HG02798 (cell line): ENCODE measurements around the gene SBNO2.

Experiments
- ATAC-seq: cut with Tn5 transposase; IDR thresholded peaks from one replicate; pipeline ENCODE4 v1.9.1; 2021; ENCODE audit warnings: mild to moderate bottlenecking; ENCODE audit not compliant: unreplicated experiment, poor library complexity

Gene SBNO2

DNA sequence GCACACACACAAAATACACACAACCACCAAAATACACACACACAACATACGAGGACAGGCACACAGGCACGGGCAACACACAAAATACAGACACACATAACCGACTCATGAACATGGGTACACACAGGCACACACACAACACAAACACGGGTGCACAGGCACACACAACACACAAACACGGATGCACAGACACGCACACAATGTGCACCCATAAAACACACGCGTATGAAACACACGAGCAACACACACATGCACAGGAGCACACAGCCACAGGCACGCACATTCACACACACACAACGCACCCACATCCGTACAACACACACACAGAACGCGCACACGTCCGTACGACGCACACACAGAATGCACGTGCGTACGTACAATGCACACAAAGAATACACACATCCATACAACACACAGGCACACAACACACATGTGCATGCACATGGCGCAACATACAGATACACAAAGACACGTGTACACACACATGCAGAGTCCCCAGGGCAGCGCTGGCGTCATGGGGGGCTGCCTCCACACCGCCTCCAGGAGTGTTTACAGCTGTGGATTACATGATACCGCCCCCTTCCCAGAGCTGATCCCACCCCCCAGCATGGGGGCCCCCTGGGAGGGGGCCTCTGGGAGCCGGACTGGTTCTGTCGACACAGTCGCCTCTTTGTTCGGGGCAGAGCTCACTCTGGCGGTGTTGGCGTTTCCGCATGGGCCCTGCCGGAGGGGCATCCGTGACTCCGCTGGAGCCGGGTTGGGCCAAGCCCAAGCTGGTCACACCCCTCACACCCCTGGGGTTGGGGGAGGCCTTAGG lies 2.9 kb downstream of the SBNO2 start:
- no peak for ATAC-seq

DNA sequence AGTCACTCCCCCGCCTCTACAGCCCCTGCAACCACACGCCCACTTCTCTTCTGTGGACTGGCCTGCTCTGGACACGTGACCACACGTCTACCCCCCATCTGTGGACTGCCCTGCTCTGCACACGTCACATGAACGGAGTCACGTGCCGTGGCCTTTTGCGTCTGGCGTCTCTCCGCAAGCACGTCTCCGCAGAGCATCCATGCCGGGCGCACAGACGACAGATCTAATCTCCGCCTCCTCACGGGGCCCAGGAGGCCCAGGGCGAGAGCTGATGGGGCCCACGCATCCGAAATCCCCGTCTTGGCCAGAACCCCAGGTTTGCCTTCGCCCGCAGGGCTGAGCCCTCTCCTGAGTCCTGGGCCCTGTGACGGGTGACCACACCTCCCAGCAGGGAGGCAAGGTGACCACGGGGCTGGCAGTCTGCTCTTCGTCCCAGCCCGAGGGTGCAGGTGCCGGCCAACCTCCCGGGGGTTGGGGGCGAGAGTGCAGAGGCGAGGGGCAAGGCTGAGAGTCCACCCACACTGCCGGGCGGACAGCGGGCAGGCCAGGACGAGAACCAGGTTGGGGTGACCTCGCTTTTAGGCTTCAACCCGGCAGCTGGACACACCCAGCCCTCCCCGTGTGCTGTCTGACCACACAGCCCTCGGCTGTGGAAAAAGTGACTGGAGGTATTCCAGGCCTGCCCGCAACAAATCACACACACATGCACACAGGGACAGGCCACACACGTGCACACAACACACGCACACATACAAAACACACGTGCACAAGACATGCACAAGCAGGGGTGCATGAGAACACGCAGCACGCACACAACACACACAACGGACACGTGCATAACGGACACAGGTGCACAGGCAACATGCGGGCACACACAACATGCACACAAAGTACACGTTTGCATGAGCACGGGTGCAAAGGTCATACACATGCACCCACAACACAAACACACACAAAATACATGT lies 3.9 kb downstream of the SBNO2 start:
- no peak for ATAC-seq

DNA sequence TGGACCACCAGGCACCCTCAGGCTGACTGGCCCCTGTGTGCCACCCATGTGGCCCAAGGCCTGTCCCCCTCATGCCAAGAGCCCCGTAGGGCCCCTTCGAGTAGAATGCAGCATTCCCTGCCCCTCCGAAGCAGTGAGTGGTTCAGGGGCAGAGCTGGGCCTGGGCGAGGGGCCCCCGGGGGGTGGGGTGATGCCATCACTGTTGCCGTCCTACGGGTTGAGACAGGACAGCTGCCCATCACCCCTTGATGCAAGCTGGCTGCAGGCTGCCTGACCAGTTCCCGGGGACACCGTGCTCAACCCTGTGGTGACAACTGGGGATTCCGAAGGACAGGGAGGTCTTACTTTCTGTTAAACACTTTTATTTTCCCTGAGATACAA lies 4.7 kb downstream of the SBNO2 start:
- no peak for ATAC-seq

DNA sequence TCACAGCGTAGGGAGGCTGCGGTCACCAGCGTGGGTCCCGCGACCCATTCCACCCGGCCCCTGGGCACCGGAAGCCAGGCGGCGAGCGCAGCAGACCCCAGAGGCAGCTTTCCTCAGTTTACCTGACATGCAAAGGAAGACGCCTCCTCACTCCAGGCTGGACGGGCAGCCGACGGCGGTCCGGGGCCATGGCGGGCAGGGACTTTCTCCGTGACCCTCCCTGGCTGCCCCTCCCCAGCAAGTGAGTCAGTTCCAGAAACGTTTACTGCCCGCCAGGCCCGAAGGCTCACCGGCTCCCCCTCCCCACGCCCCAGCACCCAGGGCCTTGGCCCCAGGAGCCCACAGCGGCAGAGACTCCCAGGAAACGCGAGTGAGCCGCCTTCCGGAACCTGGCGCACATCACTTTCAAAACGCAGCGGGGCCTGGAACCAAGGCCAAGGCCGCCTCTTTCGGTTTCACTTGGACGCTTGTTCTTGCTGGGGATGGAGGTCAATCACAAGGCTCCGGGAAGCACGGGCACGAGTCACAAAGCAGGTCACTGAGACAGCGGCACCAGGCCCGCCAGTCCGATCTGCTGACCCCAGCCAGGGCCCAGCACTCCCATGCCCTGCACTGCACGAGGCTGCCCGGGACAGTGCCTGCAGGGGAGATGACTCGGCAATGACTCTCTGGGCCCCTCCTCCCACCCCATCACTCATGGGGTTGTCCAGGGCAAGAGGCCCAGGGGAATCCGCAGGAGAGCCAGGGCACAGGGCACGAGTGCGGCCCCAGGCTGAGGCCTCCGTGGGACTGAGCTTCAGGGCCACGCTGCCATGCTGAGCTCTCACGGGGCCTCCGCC lies 5.3 kb downstream of the SBNO2 start:
- no peak for ATAC-seq

GRCh38 chr19:1167687-1168571 lies 6.1 kb downstream of the SBNO2 start:
- no peak for ATAC-seq

DNA sequence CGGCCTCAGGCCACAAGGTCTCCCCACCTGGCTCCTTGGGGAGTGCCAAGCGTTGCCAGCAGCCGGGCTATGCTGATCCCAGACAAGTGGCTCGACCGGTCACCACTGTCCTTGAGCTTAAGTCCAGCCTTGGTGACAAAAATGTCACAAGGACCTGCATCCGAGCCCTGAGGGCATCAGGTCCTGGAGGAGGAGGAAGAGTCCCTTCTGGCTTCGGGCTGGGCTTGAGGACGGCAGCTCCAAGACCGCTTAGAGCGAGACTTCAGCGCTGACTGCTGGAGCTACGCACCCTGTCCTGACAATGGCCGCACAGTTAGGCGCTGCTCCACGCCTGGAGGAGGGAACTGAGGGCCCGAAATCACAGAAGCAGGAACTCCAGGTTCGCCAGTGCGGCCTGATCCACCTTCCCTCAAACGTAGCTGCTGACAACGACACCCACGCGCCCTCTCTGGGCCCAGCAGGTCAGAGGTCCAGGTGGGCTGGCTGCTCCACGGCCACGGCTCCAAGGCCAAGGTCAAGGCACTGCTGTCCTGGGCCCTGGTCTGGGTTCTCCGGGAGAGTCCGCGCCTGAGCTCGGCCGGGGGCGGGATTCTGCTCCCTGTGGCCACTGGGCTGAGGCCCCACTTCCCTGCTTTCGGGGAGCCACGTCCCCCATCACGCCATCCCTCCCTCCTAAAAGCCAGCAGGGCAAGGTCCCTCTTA lies 7.0 kb downstream of the SBNO2 start:
- ATAC-seq = no peak

DNA sequence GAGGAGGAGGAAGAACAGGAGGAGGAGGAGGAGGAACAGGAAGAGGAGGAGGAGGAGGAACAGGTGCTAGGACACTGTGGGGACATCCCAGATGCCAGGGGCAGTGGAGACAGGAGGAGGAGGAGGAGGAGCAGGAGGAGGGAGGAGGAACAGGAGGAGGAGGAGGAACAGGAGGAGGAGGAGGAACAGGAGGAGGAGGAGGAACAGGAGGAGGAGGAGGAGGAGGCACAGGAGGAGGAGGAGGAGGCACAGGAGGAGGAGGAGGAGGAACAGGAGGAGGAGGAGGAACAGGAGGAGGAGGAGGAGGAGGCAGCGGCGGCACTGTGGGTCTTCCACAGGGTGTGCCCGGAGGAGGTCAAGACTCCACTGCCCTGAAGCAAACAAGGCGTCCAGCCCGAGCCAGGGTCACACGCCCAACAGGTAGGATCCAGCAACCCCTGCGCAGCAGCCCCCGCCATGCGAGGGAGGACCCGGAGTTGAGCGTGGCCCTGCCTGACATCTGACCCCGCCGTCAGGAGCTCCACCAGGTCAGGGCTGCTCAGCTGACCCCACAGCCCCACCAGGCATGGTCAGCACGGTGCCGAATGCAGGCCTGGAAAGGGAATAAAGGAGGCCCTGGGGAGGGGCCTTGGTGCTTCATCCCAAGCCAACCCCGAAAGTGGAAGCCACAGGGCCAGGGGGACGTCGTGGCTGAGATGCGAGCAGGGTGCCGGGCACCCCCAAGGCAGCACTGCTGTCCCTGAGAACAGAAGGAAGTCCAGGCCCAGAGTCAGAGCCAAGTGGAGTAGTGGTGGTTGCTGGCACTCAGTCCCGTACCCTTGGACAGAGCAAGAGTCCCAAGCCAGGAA lies 9.2 kb downstream of the SBNO2 start:
- ATAC-seq = no peak

DNA sequence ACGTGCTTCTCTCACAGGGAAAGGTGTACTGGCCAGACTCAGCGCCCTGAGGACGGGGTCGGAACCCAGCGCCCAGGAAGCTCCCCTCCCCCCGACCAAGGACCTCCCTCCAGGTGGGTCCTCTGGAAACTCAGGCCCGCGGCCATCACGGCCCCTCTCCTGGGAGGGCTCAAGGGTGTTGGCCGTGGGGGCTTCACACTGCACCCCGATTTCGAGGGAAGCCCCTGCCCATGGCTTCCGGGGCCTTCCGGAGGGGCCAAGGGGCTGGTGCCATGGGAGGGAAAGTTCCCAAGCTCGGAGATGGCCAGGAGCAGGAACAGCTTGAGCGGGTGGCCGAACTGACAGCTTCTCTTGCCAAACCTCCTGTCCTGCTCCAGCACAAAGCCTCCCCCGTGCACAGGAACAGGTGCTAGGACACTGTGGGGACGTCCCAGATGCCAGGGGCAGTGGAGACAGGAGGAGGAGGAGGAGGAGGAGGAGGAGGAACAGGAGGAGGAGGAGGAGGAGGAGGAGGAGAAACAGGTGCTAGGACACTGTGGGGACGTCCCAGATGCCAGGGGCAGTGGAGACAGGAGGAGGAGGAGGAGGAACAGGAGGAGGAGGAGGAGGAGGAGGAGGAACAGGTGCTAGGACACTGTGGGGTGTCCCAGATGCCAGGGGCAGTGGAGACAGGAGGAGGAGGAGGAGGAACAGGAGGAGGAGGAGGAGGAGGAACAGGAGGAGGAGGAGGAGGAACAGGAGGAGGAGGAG lies 10.0 kb downstream of the SBNO2 start:
- no peak for ATAC-seq

DNA sequence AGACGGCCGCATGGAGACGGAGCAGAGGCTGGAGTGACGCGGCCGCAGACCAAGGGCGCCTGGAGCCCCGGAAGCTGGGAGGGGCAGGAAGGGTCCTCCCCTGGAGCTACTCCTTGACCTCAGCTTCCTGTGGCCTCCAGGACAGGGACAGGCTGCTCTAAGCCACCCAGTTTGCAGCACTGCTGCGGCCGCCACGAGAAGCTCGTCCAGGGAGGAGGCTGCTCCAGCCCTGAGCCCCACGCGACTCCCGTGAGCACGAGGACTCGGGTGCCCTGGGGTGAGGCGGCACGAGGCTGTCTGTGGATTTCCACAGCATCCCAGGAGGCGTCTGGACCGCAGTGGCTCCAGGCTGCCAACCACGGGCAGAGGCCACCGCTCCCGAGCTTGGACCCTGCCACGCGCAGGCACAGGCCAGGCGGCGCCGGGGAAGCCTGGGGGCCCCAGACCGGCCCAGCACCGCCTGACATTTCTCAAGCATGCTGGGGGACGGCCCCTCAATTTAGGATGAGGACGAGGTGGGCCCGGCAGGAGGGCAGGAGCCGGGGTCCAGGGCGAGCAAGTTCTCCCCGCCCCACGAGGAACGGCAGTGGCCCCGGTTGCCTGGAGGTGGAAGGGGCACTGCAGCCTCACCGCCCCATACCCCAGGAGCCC lies 10.7 kb downstream of the SBNO2 start:
- ATAC-seq = no peak

GRCh38 chr19:1162404-1163282 lies 11.4 kb downstream of the SBNO2 start:
- ATAC-seq = no peak

GRCh38 chr19:1161716-1162115 lies 12.4 kb downstream of the SBNO2 start:
- ATAC-seq = no peak

DNA sequence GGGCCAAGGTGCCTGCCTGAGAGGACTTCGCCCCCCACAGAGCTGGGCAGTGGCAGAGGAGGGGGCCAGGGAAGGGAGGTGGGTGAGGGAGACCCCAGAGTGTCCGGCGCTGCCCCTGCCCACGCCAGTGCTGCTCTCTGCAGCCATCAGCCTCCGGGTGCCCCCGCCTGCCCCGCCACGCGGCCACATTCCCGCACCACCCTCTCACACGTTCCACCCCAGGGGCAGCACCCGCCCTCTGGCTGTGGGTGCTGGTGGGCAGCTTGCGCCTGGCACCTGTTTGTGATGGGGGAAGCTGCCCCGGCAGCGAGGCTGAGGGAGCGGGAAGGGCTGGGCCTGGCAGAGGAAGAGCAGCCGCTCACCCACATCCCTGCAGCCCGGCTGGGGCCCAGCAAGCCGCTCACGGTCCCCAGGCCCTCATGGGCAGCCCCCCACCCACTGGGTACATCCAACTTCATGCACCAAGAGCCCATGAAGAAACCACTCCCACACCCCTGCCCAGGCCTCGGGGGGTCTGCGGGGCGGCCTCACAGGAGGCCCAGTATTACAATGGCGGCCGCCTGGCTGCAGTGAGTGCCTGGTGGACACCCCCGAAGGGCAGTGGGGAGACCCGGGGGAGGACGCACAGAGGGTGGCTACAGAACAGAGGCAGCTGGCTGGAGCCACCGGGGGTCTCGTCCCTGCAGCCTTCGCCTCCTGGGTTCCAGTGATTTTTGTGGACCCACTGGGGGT lies 14.0 kb downstream of the SBNO2 start:
- no peak for ATAC-seq

GRCh38 chr19:1158885-1159448 lies 15.1 kb downstream of the SBNO2 start:
- ATAC-seq = no peak

DNA sequence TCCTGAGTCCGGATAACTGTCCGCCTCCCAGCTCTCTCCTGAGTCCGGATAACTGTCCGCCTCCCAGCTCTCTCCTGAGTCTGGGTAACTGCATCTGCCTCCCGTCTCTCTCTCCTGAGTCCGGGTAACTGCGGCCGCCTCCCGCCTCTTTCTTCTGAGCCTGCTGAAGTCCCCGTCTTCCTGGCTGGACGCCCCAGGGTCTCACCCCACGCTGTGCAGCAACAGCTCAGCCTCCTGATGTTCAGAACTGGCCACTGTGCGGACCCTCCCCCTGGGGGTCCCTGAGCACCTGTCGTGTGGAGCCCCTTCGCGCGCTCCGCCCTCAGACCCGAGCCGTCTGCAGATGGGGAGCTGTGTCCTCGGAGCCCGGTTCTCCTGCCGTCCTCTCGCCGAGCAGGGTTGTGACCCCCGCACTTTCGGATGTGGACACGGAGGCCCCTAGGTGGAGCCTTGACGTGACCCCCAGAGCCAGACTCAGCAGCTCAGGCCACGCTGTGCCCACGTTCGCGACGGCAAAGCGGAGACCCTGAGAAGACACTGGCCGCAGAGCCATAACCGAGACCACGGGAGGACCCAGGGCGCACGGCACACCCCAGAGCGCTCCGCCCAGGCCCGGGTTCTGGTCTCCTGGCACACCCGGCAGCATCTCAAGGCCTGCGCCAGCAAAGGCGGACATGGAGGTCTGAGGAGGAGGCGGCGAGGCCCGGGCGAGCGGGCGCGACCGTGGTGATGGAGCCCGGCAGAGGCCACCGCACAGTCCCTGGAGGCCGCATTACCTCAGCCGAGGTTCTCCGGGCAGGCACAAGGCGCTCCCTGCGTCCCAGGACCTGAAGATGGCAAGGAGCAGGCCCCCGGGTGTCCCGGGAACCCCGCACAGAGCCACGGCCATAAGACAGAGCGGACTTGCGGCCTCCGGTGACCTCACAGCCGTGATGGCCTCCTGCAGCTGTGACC lies 15.9 kb downstream of the SBNO2 start:
- no peak for ATAC-seq
